Transverse colon (tissue), 3 donors: ENCODE results near the gene TBC1D9.

Source experiments
- CTCF ChIP-seq, 5 experiments: fragments of 200-600 bp in 3 of 5; fragments of 450-650 bp in 2 of 5; sonication (generic) in 3 of 5; IDR thresholded peaks; 1 replicate in 2 of 5; 2 replicates in 3 of 5; pipeline ENCODE4 v1.5.1; 2016 to 2017; ENCODE audit warnings: antibody characterized with exemption in 5 of 5, inconsistent platforms in 3 of 5, mild to moderate bottlenecking in 2 of 5, moderate library complexity in 1 of 5
- EP300 ChIP-seq: sonication (generic); formaldehyde crosslinking; IDR thresholded peaks from one replicate; pipeline ENCODE4 v1.6.1; 2017; ENCODE audit warnings: antibody characterized with exemption, low read depth
- POLR2A ChIP-seq: fragments of 450-650 bp; IDR thresholded peaks from one replicate; pipeline ENCODE4 v1.6.1; 2016; ENCODE audit warnings: antibody characterized with exemption, mild to moderate bottlenecking, moderate library complexity

GRCh38 chr4:140715119-140715518 lies 41.1 kb downstream of the TBC1D9 start:
- TF ChIP-seq POLR2A: no peak
- TF ChIP-seq EP300: no peak
- TF ChIP-seq CTCF (IDR thresholded peaks at IDR 0.05): no peak
